ENCODE results near the gene C10orf105. TPM values are rescaled to one million over a fixed set of nuclear protein-coding genes. Genes with fewer than 3 reads are reported as not detected.

The C10orf105 gene
- total RNA-seq, 4 donors from 2014 or later = 0.06 to 0.27 (median 0.14) TPM

- no peak for TF ChIP-seq POLR2A (IDR thresholded peaks at IDR 0.05)
- intact Hi-C loops (cut with DNase I; ENCODE audit: low total_unique reads) = no loop called here
- H3K4me3 ChIP-seq (ENCODE audit: low read depth, poor library complexity, severe bottlenecking) = no peak overlapping the region
- WGBS, 2 donors = 24 to 31% methylated on average over 14 to 15 of the region's 15 CpGs
- peak; percentile 67 to 94 for DNase-seq (ENCODE audit: low spot score in 2 of 2)
These were observed 29.2 kb upstream of the C10orf105 start for GRCh38 chr10:71748671-71749191.

GRCh38 chr10:71747551-71748523, 28.3 kb upstream of the C10orf105 start:
- 55 to 63% methylated on average over 10 to 14 of the region's 14 CpGs for WGBS, 2 donors
- TF ChIP-seq, protein P1, sequence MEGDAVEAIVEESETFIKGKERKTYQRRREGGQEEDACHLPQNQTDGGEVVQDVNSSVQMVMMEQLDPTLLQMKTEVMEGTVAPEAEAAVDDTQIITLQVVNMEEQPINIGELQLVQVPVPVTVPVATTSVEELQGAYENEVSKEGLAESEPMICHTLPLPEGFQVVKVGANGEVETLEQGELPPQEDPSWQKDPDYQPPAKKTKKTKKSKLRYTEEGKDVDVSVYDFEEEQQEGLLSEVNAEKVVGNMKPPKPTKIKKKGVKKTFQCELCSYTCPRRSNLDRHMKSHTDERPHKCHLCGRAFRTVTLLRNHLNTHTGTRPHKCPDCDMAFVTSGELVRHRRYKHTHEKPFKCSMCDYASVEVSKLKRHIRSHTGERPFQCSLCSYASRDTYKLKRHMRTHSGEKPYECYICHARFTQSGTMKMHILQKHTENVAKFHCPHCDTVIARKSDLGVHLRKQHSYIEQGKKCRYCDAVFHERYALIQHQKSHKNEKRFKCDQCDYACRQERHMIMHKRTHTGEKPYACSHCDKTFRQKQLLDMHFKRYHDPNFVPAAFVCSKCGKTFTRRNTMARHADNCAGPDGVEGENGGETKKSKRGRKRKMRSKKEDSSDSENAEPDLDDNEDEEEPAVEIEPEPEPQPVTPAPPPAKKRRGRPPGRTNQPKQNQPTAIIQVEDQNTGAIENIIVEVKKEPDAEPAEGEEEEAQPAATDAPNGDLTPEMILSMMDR (IDR thresholded peaks at IDR 0.05) = no peak
- no peak for DNase-seq (ENCODE audit: low spot score in 2 of 2)
- no peak overlapping the region for H3K4me3 ChIP-seq (ENCODE audit: low read depth, poor library complexity, severe bottlenecking)
- intact Hi-C loops (cut with DNase I; ENCODE audit: low total_unique reads) = no loop called here

DNA sequence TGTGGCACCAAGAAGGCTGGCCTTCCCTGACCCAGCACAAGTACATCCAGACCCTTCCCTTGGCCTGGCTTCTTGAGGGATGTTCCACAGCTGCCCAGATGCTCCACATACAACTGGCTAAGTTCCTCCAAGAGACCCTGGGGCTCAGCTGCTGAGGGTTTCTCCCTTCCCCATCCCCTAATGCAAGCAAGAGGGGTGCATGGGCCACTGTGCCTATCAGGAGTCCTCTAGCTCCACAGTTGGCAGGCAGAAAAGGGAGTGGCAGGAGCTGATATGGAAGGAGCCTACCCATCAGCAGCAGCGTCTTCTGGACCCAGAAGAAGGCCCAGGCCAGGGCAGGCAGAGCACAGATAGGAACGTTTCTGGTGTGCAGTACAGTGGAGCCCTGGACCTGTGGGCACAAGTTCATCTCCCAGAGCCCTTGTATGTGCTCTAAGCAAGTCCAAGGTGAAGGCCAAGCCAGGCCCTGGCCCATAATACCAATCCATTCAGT, 27.5 kb upstream of the C10orf105 start:
- intact Hi-C loops (cut with DNase I; ENCODE audit: low total_unique reads) = no loop called here
- no peak for DNase-seq (ENCODE audit: low spot score in 2 of 2)
- no peak for TF ChIP-seq POLR2A (IDR thresholded peaks at IDR 0.05)
- TF ChIP-seq, protein P1 (IDR thresholded peaks at IDR 0.05) = no peak
- no peak overlapping the region for H3K4me3 ChIP-seq (ENCODE audit: low read depth, poor library complexity, severe bottlenecking)
- WGBS, 2 donors = 32 to 81% methylated on average over 2 of the region's 2 CpGs

GRCh38 chr10:71746344-71747037, 26.9 kb upstream of the C10orf105 start:
- intact Hi-C loops (cut with DNase I; ENCODE audit: low total_unique reads) = no loop called here
- no peak overlapping the region for H3K4me3 ChIP-seq (ENCODE audit: low read depth, poor library complexity, severe bottlenecking)
- no peak for DNase-seq (ENCODE audit: low spot score in 2 of 2)
- 61 to 63% methylated on average over 13 of the region's 13 CpGs for WGBS, 2 donors
- TF ChIP-seq, protein P1 (IDR thresholded peaks at IDR 0.05) = no peak
- no peak for TF ChIP-seq POLR2A (IDR thresholded peaks at IDR 0.05)

- intact Hi-C loops (cut with DNase I; ENCODE audit: low total_unique reads) = no loop called here
- DNase-seq (ENCODE audit: low spot score in 2 of 2) = no peak
- H3K4me3 ChIP-seq (ENCODE audit: low read depth, poor library complexity, severe bottlenecking) = no peak overlapping the region
- WGBS, 2 donors = 88 to 90% methylated on average over 2 of the region's 2 CpGs
- TF ChIP-seq, protein P1 (IDR thresholded peaks at IDR 0.05) = no peak
- TF ChIP-seq POLR2A (IDR thresholded peaks at IDR 0.05) = no peak
These were observed 26.2 kb upstream of the C10orf105 start for GRCh38 chr10:71745664-71746250.
